ENCODE data around the gene RHOF. TPM values are rescaled to one million over a fixed set of nuclear protein-coding genes. Genes with fewer than 3 reads are reported as not detected.

RHOF gene
- total RNA-seq, 2 experiments from 2014 or later = 108 to 116 TPM

- Mint-ChIP-seq H3K27me3 (no peaks in the 10 kb centered on the region), H3K4me1 (ENCODE audit: low read depth) (peaks cover 59% of the 10 kb centered on the region), H3K36me3 (ENCODE audit: low read depth) (peaks cover 59% of the 10 kb centered on the region), H3K9me3 (no peaks in the 10 kb centered on the region), H3K27ac (peak overlapping the region; percentile 100), H3K4me3 (peak overlapping the region; percentile 89)
- POLR2A ChIA-PET = interaction anchor here (0.5 to 30.9 kb wide), 7 partner anchors 3 to 587 kb away, joined by 3 to 683 read pairs (median 4); partner anchors contain the start of genes PSMD9, RHOF, SETD1B and TMEM120B
- DNase-seq (peak; percentile 98), ATAC-seq (peak; percentile 52)
- TF ChIP-seq CTCF (IDR thresholded peaks at IDR 0.05) = no peak
- intact Hi-C loops (cut with micrococcal nuclease) = loop anchor here (5.0 kb wide), 1 partner anchor 103 kb away; no protein-coding TSS in a partner anchor
- CTCF ChIA-PET = interaction anchor here (1.2 to 15.4 kb wide), 5 partner anchors 9 to 98 kb away, joined by 4 to 698 read pairs (median 15); partner anchors contain the start of genes PSMD9 and SETD1B
Observed at GRCh38 chr12:121789800-121790728, 3.4 kb downstream of the RHOF start.

- Mint-ChIP-seq H3K27ac (peak overlapping the region; percentile 100), H3K9me3 (no peaks in the 10 kb centered on the region), H3K36me3 (ENCODE audit: low read depth) (peaks cover 65% of the 10 kb centered on the region), H3K4me3 (peak overlapping the region; percentile 89), H3K27me3 (no peaks in the 10 kb centered on the region), H3K4me1 (ENCODE audit: low read depth) (peaks cover 60% of the 10 kb centered on the region)
- TF ChIP-seq CTCF (IDR thresholded peaks at IDR 0.05) = no peak
- CTCF ChIA-PET = interaction anchor here (1.2 to 15.4 kb wide), 4 partner anchors 9 to 99 kb away, joined by 4 to 698 read pairs (median 10); partner anchors contain the start of genes PSMD9 and SETD1B
- DNase-seq = peak; percentile 65
- POLR2A ChIA-PET = interaction anchor here (0.6 to 30.9 kb wide), 8 partner anchors 2 to 586 kb away, joined by 3 to 683 read pairs (median 3); partner anchors contain the start of genes PSMD9, RHOF, SETD1B and TMEM120B
- intact Hi-C loops (cut with micrococcal nuclease) = no loop called here
- ATAC-seq = peak; percentile 0
Observed at GRCh38 chr12:121789233-121789781, 4.2 kb downstream of the RHOF start.

DNA sequence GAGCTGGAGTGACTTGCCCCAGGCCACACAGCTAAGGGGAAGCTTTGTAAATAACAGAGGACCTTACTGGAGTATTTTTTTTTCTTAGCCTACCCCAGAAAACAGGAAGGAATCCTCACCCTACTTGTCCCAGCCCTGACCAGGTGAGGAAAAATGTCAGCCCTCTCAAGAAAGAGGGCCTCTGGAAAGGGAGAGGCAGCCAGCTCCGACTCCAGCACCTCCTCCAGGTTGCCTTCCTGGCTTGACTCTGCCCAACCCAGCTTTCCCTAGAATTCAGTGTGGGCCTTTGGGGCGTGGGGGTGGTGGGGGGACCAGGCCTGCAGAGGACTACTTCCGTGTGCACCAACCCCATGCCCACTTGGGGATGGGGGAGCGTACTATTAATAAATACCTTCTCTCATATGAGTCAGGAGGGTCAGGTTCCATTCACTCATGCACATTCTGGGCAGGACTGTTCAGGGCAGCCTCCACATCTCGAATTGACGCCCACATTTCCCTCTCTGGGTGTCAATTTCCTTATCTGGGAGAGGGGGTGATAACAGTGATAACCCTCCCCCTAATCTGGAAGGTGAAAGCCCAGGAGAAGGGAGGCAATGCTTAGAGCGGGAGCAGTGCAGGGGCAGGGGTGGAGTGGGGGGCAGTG, 5.2 kb downstream of the RHOF start:
- Mint-ChIP-seq H3K4me1 (ENCODE audit: low read depth) (peaks cover 66% of the 10 kb centered on the region), H3K4me3 (peak overlapping the region; percentile 89), H3K27ac (peak overlapping the region; percentile 100), H3K9me3 (no peaks in the 10 kb centered on the region), H3K27me3 (no peaks in the 10 kb centered on the region), H3K36me3 (ENCODE audit: low read depth) (peaks cover 72% of the 10 kb centered on the region)
- ATAC-seq (no peak), DNase-seq (peak; percentile 47)
- ChIA-PET CTCF (interaction anchor here (0.9 to 3.5 kb wide), 4 partner anchors 12 to 23 kb away, joined by 5 to 15 read pairs (median 12); no protein-coding TSS in a partner anchor), POLR2A (interaction anchor here (25.9 to 30.9 kb wide), 2 partner anchors 1 to 13 kb away, joined by 683 read pairs; partner anchors contain the start of genes RHOF and SETD1B)
- intact Hi-C loops (cut with micrococcal nuclease) = no loop called here
- TF ChIP-seq CTCF (IDR thresholded peaks at IDR 0.05) = no peak

GRCh38 chr12:121787063-121788025, 6.1 kb downstream of the RHOF start:
- Mint-ChIP-seq H3K27me3 (no peaks in the 10 kb centered on the region), H3K9me3 (no peaks in the 10 kb centered on the region), H3K36me3 (ENCODE audit: low read depth) (peaks cover 70% of the 10 kb centered on the region), H3K4me1 (ENCODE audit: low read depth) (peaks cover 73% of the 10 kb centered on the region), H3K27ac (peak overlapping the region; percentile 100), H3K4me3 (peak overlapping the region; percentile 89)
- ChIA-PET CTCF (interaction anchor here (0.8 to 3.5 kb wide), 8 partner anchors 10 to 24 kb away, joined by 3 to 15 read pairs (median 7); no protein-coding TSS in a partner anchor), POLR2A (interaction anchor here (1.0 to 30.9 kb wide), 2 partner anchors 14 to 75 kb away, joined by 3 to 683 read pairs; partner anchors contain the start of genes RHOF, SETD1B and TMEM120B)
- intact Hi-C loops (cut with micrococcal nuclease) = no loop called here
- ATAC-seq (no peak), DNase-seq (peak; percentile 72)
- no peak for TF ChIP-seq CTCF (IDR thresholded peaks at IDR 0.05)
